Medulla oblongata (tissue), 1 donor: ENCODE measurements around the gene DCAKD.

Source experiments
- DNase-seq: peaks from one replicate; pipeline ENCODE4 v3.0.0-alpha.2; 2015; ENCODE audit errors: extremely low spot score

DCAKD gene

GRCh38 chr17:45030733-45031132, 20.7 kb downstream of the DCAKD start:
- no peak for DNase-seq

- DNase-seq = no peak
Observed at GRCh38 chr17:45029758-45030423, 21.5 kb downstream of the DCAKD start.

- DNase-seq = no peak
Observed at GRCh38 chr17:45029096-45029495, 22.3 kb downstream of the DCAKD start.

GRCh38 chr17:45022655-45023339, 28.6 kb downstream of the DCAKD start:
- DNase-seq = no peak

- no peak for DNase-seq
Observed at GRCh38 chr17:45022288-45022648, 29.2 kb downstream of the DCAKD start.

- DNase-seq = peak; percentile 51
Observed at GRCh38 chr17:45021607-45022287, 29.7 kb downstream of the DCAKD start.

GRCh38 chr17:45020354-45021138, 30.9 kb downstream of the DCAKD start:
- DNase-seq = no peak

GRCh38 chr17:45018848-45019711, 32.4 kb downstream of the DCAKD start:
- DNase-seq = no peak

GRCh38 chr17:45018514-45018847, 33.0 kb downstream of the DCAKD start:
- no peak for DNase-seq

GRCh38 chr17:45016823-45017222, 34.6 kb downstream of the DCAKD start:
- DNase-seq = no peak

GRCh38 chr17:45016237-45016636, 35.2 kb downstream of the DCAKD start:
- no peak for DNase-seq

GRCh38 chr17:45013021-45013997, 38.1 kb downstream of the DCAKD start:
- peak; percentile 59 for DNase-seq

- no peak for DNase-seq
Observed at GRCh38 chr17:45011767-45012166, 39.7 kb downstream of the DCAKD start.

GRCh38 chr17:45009676-45010467, 41.6 kb downstream of the DCAKD start:
- DNase-seq = no peak

GRCh38 chr17:45008216-45008615, 43.2 kb downstream of the DCAKD start:
- DNase-seq = no peak

- no peak for DNase-seq
Observed at GRCh38 chr17:45006927-45007461, 44.4 kb downstream of the DCAKD start.

- DNase-seq = no peak
Observed at GRCh38 chr17:45005700-45006099, 45.7 kb downstream of the DCAKD start.

- DNase-seq = no peak
Observed at GRCh38 chr17:45004388-45004787, 47.0 kb downstream of the DCAKD start.

- DNase-seq = no peak
Observed at GRCh38 chr17:45003877-45004276, 47.6 kb downstream of the DCAKD start.
